HepG2 (cell line): ENCODE measurements around the gene KRTAP10-4. TPM values are rescaled to one million over a fixed set of nuclear protein-coding genes. Genes with fewer than 3 reads are reported as not detected.
A peak's percentile ranks its signal among the peaks of the same experiment; 100 is the strongest.

Experiments
- ATAC-seq: fragments of 200-7000 bp; cut with Tn5 transposase; 3 replicates; pipeline ENCODE4 v1.9.1; 2020; ENCODE audit warnings: mild to moderate bottlenecking, moderate library complexity
- BruUV-seq: library from RNA; stranded (reverse); fragments of 400-500 nt; replicated peaks from 2 replicates; lab custom pipeline; 2021; lab: Mats Ljungman, UMichigan
- CTCF ChIA-PET: fragments of 300-600 bp; formaldehyde crosslinking; extraction: SDS; loops from one replicate; lab custom pipeline; 2021; ENCODE audit warnings: low total read pairs, inconsistent platforms, low intra/inter-chr PET ratio; lab: Yijun Ruan, JAX
- POLR2A ChIA-PET: fragments of 350-600 bp; sonication (Branson Sonifier 250); formaldehyde crosslinking; loops from one replicate; lab custom pipeline; 2020; ENCODE audit warnings: antibody characterized with exemption, inconsistent platforms; lab: Yijun Ruan, JAX
- DNase-seq: peaks from one replicate; pipeline ENCODE4 v3.0.0-alpha.2; 2015; ENCODE audit warnings: low spot score
- FAIRE-seq: peaks from 3 replicates; lab custom pipeline; 2011; peaks lifted over from hg19 to GRCh38; lab: Jason Lieb, UNC
- H2AFZ ChIP-seq: one replicate; pipeline ENCODE4 v1.6.1; 2011; ENCODE audit warnings: low read length, inconsistent platforms
- H3K27ac ChIP-seq: fragments of 300-600 bp; 3 replicates; pipeline ENCODE4 v1.8.0; 2011; ENCODE audit warnings: mixed run types, mild to moderate bottlenecking, mixed read lengths, low read length, inconsistent platforms; ENCODE audit not compliant: insufficient read depth; ENCODE audit errors: extremely low read length
- H3K27me3 ChIP-seq, 2 experiments: fragments of 200-600 bp in 1 of 2; 2 replicates in 1 of 2; 3 replicates in 1 of 2; pipeline versions ENCODE4 v1.6.0 to v1.8.0; 2011; ENCODE audit warnings: low read length in 2 of 2, mild to moderate bottlenecking in 2 of 2, moderate library complexity in 2 of 2, inconsistent platforms in 1 of 2; ENCODE audit not compliant: insufficient read depth in 2 of 2, control insufficient read depth in 1 of 2
- H3K36me3 ChIP-seq, 2 experiments: fragments of 200-600 bp in 1 of 2; replicated peaks in 1 of 2; 2 replicates in 1 of 2; 3 replicates in 1 of 2; pipeline versions ENCODE4 v1.5.1 to v1.8.0; 2011; ENCODE audit warnings: low read length in 2 of 2, inconsistent platforms in 1 of 2; ENCODE audit not compliant: insufficient read depth in 2 of 2, control insufficient read depth in 1 of 2
- H3K4me1 ChIP-seq: 2 replicates; pipeline ENCODE4 v1.5.1; 2012; ENCODE audit warnings: low read length, inconsistent platforms; ENCODE audit not compliant: insufficient read depth
- H3K4me2 ChIP-seq: 2 replicates; pipeline ENCODE4 v1.6.0; 2011; ENCODE audit warnings: low read depth, low read length, inconsistent platforms
- H3K4me3 ChIP-seq, 3 experiments: fragments of 200-600 bp in 1 of 3; sonication (generic), shearing (Covaris generic) in 1 of 3; replicated peaks in 1 of 3; 2 replicates each; pipeline ENCODE4 v1.5.1; 2011 to 2016; ENCODE audit warnings: low read length in 3 of 3, inconsistent platforms in 2 of 3, low read depth in 2 of 3, mild to moderate bottlenecking in 2 of 3, control low read depth in 1 of 3, mixed read lengths in 1 of 3; ENCODE audit not compliant: insufficient read depth in 1 of 3
- H3K79me2 ChIP-seq: one replicate; pipeline ENCODE4 v1.6.1; 2011; ENCODE audit warnings: low read length, inconsistent platforms; ENCODE audit not compliant: insufficient read depth
- H3K9ac ChIP-seq: 2 replicates; pipeline ENCODE4 v1.6.0; 2011; ENCODE audit warnings: mild to moderate bottlenecking, low read depth, low read length, inconsistent platforms; ENCODE audit not compliant: insufficient read depth
- H3K9me3 ChIP-seq: 2 replicates; pipeline ENCODE4 v1.5.1; 2012; ENCODE audit warnings: mild to moderate bottlenecking, low read length
- H4K20me1 ChIP-seq: 2 replicates; pipeline ENCODE4 v1.6.0; 2011; ENCODE audit warnings: inconsistent platforms, mild to moderate bottlenecking, low read length, moderate library complexity; ENCODE audit not compliant: insufficient read depth
- CHD2 ChIP-seq: IDR thresholded peaks from 2 replicates; pipeline ENCODE4 v1.6.1; 2011; ENCODE audit warnings: low read depth, low read length, improper control_type of control experiment
- FOXK2 ChIP-seq: fragments of 450-650 bp; IDR thresholded peaks from 2 replicates; pipeline ENCODE4 v1.6.1; 2016
- MEIS2 ChIP-seq: sonication (generic); formaldehyde crosslinking; IDR thresholded peaks from 2 replicates; pipeline ENCODE4 v1.9.0; 2021; ENCODE audit warnings: mild to moderate bottlenecking, missing genetic modification reagents
- SSRP1 ChIP-seq: IDR thresholded peaks from 2 replicates; pipeline ENCODE4 v1.6.1; 2016; ENCODE audit warnings: control low read depth
- THAP11 ChIP-seq: IDR thresholded peaks from 2 replicates; pipeline ENCODE4 v1.6.1; 2016; ENCODE audit warnings: missing biosample characterization, missing genetic modification reagents
- WGBS: methylation state at CpG from one replicate; pipeline ENCODE4 v1.1.6; 2017; ENCODE audit warnings: low lambda C conversion rate; 5-methylcytosine and 5-hydroxymethylcytosine counted together
- in situ Hi-C: cut with HindIII; loops from 2 replicates; pipeline ENCODE4 v1.10.0; 2017; ENCODE audit warnings: low pct_unique_long_range_greater_than_20kb; ENCODE audit not compliant: extremely low pct_ligation_motif_present
- intact Hi-C: fragments of 100-400 bp; cut with micrococcal nuclease; formaldehyde crosslinking; loops from one replicate; pipeline ENCODE4 v1.10.0; 2022; ENCODE audit not compliant: unreplicated experiment
- polyA plus RNA-seq, 8 experiments: library from polyadenylated mRNA; depleted of rRNA in 3 of 8; stranded (reverse) in 7 of 8; unstranded in 1 of 8; fragments of >200 nt; fragmentation: Illumina TruSeq in 4 of 8; extraction: Trizol in 4 of 8; gene quantifications; 2 replicates each; pipeline versions ENCODE4 v1.2.1 to v1.2.3, GENCODE V29; 2011 to 2016; ENCODE audit warnings: low read depth in 4 of 8, missing spikeins in 1 of 8, mixed read lengths in 1 of 8; ENCODE audit not compliant: insufficient read depth in 1 of 8
- total RNA-seq, 5 experiments: library from RNA; depleted of rRNA; stranded (reverse); fragments of >200 nt; fragmentation: Illumina TruSeq; extraction: Trizol; gene quantifications; 2 replicates each; pipeline ENCODE4 v1.2.3, GENCODE V29; 2016; ENCODE audit warnings: low read depth in 1 of 5
- TF ChIP-seq, protein P1 (sequence below): IDR thresholded peaks from 2 replicates; pipeline ENCODE4 v1.6.1; 2016; ENCODE audit warnings: missing genetic modification reagents, missing compliant biosample characterization
- TF ChIP-seq, protein P2 (sequence below): sonication (generic); formaldehyde crosslinking; IDR thresholded peaks from 2 replicates; pipeline ENCODE4 v1.4.0; 2020; ENCODE audit warnings: mild to moderate bottlenecking, missing genetic modification reagents, borderline replicate concordance
- TF ChIP-seq, protein P3 (sequence below): sonication (generic); formaldehyde crosslinking; IDR thresholded peaks from 2 replicates; pipeline ENCODE4 v1.4.0; 2020; ENCODE audit warnings: mild to moderate bottlenecking, missing genetic modification reagents
- TF ChIP-seq, protein P4 (sequence below): sonication (generic); formaldehyde crosslinking; IDR thresholded peaks from 2 replicates; pipeline ENCODE4 v1.5.0; 2020; ENCODE audit warnings: missing genetic modification reagents
- TF ChIP-seq, protein P5 (sequence below), 2 experiments: fragments of 450-650 bp in 1 of 2; sonication (generic) in 1 of 2; formaldehyde crosslinking in 1 of 2; IDR thresholded peaks; 2 replicates each; pipeline versions ENCODE4 v1.6.1 to v1.8.0; 2016 to 2022; ENCODE audit warnings: antibody characterized with exemption in 1 of 2, mild to moderate bottlenecking in 1 of 2, missing genetic modification reagents in 1 of 2

Gene KRTAP10-4
- total and polyA plus RNA-seq, 2 of the 13 experiments (the other 11 are each of a cell fraction or from before 2014, with no cell fraction given): not detected

DNA sequence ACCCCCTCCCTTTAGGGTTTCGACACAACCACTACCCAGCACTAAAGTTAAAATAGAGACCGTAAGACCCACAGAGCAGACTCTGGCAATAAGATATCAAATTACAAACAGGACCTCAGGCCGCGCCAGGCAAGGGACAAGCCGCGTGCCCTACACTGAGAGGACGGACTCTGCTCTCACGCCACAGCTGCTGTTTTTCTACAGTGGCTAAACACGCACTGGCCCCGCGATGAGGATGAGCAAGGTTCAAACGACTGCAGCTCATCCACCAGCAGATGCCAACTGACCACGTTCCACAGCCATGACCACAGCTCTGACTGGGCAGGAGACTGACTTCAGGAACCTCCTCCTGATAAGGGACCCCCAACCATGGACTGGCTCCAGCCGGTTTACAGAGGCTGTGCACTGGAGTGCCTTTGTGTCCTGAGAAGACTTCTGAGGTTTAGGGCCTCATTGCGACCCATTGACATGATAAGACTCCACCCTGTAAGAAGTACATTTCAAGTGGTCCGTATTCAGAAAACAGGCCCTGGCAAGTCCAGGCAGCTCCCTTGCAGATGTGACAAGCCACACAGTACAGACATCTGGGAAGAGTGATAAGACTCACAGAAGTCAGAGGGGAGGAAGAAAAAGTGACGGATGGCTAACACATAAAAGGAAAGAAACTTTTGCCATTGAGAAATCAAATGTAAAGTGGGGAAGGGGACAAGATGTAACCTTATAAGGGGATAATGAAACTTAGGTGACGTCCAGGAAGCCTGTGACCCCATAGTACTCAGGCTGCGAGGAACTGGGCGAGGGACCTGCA, 20.3 kb downstream of the KRTAP10-4 start:
- Histone ChIP-seq H3K4me2 (peak overlapping the region; percentile 59), H3K4me1 (peaks cover 52% of the 10 kb centered on the region), H3K9ac (peak overlapping the region; percentile 54), H3K36me3 (no peaks in the 10 kb centered on the region), H3K79me2 (no peaks in the 10 kb centered on the region), H3K27ac (peak overlapping the region; percentile 80), H3K27me3 (no peaks in the 10 kb centered on the region; a peak in 1 of 5 replicates), H2AFZ (no peak overlapping the region), H4K20me1 (no peaks in the 10 kb centered on the region), H3K4me3 (peak overlapping the region in 1 of 3 experiments; percentile 4; a peak in 1 of 6 replicates), H3K9me3 (no peaks in the 10 kb centered on the region)
- DNase-seq (peak; percentile 81), FAIRE-seq (peak; percentile 78), ATAC-seq (peak; percentile 90)
- intact Hi-C loops (no loop called here), in situ Hi-C loops (no loop called here)
- CTCF ChIA-PET: no interaction called here
- 42% methylated on average over 12 of the region's 20 CpGs for WGBS
- BruUV-seq: no TSS peak
- POLR2A ChIA-PET: no interaction called here
- TF ChIP-seq, protein P1, sequence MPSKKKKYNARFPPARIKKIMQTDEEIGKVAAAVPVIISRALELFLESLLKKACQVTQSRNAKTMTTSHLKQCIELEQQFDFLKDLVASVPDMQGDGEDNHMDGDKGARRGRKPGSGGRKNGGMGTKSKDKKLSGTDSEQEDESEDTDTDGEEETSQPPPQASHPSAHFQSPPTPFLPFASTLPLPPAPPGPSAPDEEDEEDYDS: peak; percentile 55; the same call in 1 of the 2 replicates
- TF ChIP-seq, protein P2, sequence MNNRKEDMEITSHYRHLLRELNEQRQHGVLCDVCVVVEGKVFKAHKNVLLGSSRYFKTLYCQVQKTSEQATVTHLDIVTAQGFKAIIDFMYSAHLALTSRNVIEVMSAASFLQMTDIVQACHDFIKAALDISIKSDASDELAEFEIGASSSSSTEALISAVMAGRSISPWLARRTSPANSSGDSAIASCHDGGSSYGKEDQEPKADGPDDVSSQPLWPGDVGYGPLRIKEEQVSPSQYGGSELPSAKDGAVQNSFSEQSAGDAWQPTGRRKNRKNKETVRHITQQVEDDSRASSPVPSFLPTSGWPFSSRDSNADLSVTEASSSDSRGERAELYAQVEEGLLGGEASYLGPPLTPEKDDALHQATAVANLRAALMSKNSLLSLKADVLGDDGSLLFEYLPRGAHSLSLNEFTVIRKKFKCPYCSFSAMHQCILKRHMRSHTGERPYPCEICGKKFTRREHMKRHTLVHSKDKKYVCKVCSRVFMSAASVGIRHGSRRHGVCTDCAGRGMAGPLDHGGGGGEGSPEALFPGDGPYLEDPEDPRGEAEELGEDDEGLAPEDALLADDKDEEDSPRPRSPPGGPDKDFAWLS (CRISPR knock-in tag): no peak
- TF ChIP-seq CHD2: no peak
- 0 out of 2 replicates have a peak, but pooled peaks have one; percentile 43 for TF ChIP-seq FOXK2
- TF ChIP-seq THAP11 (CRISPR knock-in tag): peak; percentile 62
- TF ChIP-seq, protein P3, sequence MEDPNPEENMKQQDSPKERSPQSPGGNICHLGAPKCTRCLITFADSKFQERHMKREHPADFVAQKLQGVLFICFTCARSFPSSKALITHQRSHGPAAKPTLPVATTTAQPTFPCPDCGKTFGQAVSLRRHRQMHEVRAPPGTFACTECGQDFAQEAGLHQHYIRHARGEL (CRISPR knock-in tag): no peak
- TF ChIP-seq MEIS2: peak; percentile 70
- TF ChIP-seq, protein P4, sequence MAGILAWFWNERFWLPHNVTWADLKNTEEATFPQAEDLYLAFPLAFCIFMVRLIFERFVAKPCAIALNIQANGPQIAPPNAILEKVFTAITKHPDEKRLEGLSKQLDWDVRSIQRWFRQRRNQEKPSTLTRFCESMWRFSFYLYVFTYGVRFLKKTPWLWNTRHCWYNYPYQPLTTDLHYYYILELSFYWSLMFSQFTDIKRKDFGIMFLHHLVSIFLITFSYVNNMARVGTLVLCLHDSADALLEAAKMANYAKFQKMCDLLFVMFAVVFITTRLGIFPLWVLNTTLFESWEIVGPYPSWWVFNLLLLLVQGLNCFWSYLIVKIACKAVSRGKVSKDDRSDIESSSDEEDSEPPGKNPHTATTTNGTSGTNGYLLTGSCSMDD (CRISPR knock-in tag): no peak
- TF ChIP-seq SSRP1 (CRISPR knock-in tag): no peak
- TF ChIP-seq, protein P5, sequence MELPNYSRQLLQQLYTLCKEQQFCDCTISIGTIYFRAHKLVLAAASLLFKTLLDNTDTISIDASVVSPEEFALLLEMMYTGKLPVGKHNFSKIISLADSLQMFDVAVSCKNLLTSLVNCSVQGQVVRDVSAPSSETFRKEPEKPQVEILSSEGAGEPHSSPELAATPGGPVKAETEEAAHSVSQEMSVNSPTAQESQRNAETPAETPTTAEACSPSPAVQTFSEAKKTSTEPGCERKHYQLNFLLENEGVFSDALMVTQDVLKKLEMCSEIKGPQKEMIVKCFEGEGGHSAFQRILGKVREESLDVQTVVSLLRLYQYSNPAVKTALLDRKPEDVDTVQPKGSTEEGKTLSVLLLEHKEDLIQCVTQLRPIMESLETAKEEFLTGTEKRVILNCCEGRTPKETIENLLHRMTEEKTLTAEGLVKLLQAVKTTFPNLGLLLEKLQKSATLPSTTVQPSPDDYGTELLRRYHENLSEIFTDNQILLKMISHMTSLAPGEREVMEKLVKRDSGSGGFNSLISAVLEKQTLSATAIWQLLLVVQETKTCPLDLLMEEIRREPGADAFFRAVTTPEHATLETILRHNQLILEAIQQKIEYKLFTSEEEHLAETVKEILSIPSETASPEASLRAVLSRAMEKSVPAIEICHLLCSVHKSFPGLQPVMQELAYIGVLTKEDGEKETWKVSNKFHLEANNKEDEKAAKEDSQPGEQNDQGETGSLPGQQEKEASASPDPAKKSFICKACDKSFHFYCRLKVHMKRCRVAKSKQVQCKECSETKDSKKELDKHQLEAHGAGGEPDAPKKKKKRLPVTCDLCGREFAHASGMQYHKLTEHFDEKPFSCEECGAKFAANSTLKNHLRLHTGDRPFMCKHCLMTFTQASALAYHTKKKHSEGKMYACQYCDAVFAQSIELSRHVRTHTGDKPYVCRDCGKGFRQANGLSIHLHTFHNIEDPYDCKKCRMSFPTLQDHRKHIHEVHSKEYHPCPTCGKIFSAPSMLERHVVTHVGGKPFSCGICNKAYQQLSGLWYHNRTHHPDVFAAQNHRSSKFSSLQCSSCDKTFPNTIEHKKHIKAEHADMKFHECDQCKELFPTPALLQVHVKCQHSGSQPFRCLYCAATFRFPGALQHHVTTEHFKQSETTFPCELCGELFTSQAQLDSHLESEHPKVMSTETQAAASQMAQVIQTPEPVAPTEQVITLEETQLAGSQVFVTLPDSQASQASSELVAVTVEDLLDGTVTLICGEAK (IDR thresholded peaks at IDR 0.05): no peak
- TF ChIP-seq, protein P5 (CRISPR knock-in tag; IDR thresholded peaks at IDR 0.05): peak; percentile 80
